Kidney (tissue), 14 donors: Measurements from ENCODE around the gene CDK5RAP3. TPM values are rescaled to one million over a fixed set of nuclear protein-coding genes. Genes with fewer than 3 reads are reported as not detected.

Experiments
- DNase-seq, 5 donors: peaks; one replicate each; pipeline ENCODE4 v3.0.0-alpha.2; 2013 to 2020
- FAIRE-seq: peaks from 2 replicates; lab custom pipeline; 2012; peaks lifted over from hg19 to GRCh38; lab: Jason Lieb, UNC
- H3K27ac ChIP-seq, 2 donors: one replicate each; pipeline ENCODE4 v1.7.0; 2013; ENCODE audit warnings: low read depth in 2 of 2, low read length in 2 of 2, inconsistent platforms in 1 of 2
- H3K27me3 ChIP-seq: one replicate; pipeline ENCODE4 v1.7.1; 2013; ENCODE audit warnings: low read length, inconsistent platforms; ENCODE audit not compliant: control insufficient read depth, insufficient read depth
- H3K36me3 ChIP-seq, 3 donors: one replicate each; pipeline versions ENCODE4 v1.7.0 to v1.7.1; 2013; ENCODE audit warnings: low read length in 3 of 3, control low read depth in 1 of 3, inconsistent platforms in 1 of 3; ENCODE audit not compliant: insufficient read depth in 3 of 3, control insufficient read depth in 2 of 3
- H3K4me1 ChIP-seq, 3 donors: one replicate each; pipeline versions ENCODE4 v1.7.0 to v1.7.1; 2013; ENCODE audit warnings: low read length in 3 of 3, inconsistent platforms in 1 of 3, low read depth in 1 of 3; ENCODE audit not compliant: control insufficient read depth in 2 of 3, insufficient read depth in 2 of 3
- H3K4me3 ChIP-seq, 3 donors: one replicate each; pipeline versions ENCODE4 v1.7.0 to v1.8.1; 2013; ENCODE audit warnings: low read length in 3 of 3, control low read depth in 1 of 3, inconsistent platforms in 1 of 3
- H3K9ac ChIP-seq, 3 donors: one replicate each; pipeline versions ENCODE4 v1.7.0 to v1.7.1; 2013; ENCODE audit warnings: low read length in 3 of 3, control low read depth in 1 of 3, inconsistent platforms in 1 of 3
- H3K9me3 ChIP-seq, 3 donors: one replicate each; pipeline versions ENCODE4 v1.7.0 to v1.7.1; 2013; ENCODE audit warnings: low read length in 3 of 3, control low read depth in 1 of 3, inconsistent platforms in 1 of 3; ENCODE audit not compliant: control insufficient read depth in 2 of 3, insufficient read depth in 1 of 3
- intact Hi-C: fragments of 100-400 bp; cut with DNase I; formaldehyde crosslinking; loops from one replicate; pipeline ENCODE4 v1.11.1; 2022
- polyA plus RNA-seq: library from polyadenylated mRNA; stranded (reverse); fragments of 350-450 nt; fragmentation: Illumina TruSeq; extraction: RNeasy Lipid Tissue Mini Kit (QIAGEN cat#74804); gene quantifications from one replicate; pipeline ENCODE4 v1.2.3, GENCODE V29; 2014; ENCODE audit warnings: low read depth, low replicate concordance; ENCODE audit not compliant: insufficient read depth
- total RNA-seq: library from RNA; stranded (reverse); fragmentation: NEBNext Ultra II Directional; extraction: Animal tissue kit (Norgen Biotek cat#: 25700); gene quantifications from one replicate; pipeline ENCODE4 v1.2.1, GENCODE V29; 2021
- TF ChIP-seq, protein P1 (sequence below): IDR thresholded peaks from 3 replicates; pipeline ENCODE4 v1.5.1; 2012; ENCODE audit warnings: mild to moderate bottlenecking, moderate library complexity, borderline replicate concordance; ENCODE audit not compliant: insufficient read depth; ENCODE audit errors: extremely low read depth
- donor health status: control.
- donor health status: control.
- donor health status: control.
- donor health status: control.
- donor health status: control.
- donor health status: DM: yes; HTN: yes; CAD: no.
- donor health status: Normal renal cell carcinoma (clear cell type).

The CDK5RAP3 gene
- total and polyA plus RNA-seq, 2 donors from 2014 or later: 140 to 208 TPM

DNA sequence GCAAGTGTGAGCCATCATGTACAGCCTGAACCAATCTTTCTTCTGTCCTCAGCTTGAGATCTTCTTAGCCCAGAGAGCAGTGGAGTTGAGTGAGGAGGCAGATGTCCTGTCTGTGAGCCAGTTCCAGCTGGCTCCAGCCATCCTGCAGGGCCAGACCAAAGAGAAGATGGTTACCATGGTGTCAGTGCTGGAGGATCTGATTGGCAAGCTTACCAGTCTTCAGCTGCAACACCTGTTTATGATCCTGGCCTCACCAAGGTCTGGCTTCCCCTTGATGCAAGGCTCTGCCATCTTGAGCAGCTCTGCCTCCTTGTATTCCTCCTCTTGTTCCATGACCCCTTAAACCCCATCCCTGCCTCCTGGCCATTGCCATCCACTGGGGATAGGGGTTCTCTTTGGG lies 9.6 kb downstream of the CDK5RAP3 start:
- H3K27me3 ChIP-seq: no peaks in the 10 kb centered on the region
- no peak overlapping the region for H3K9ac ChIP-seq
- no peak overlapping the region for H3K27ac ChIP-seq
- FAIRE-seq (no peak), DNase-seq (no peak)
- H3K4me3 ChIP-seq: no peak overlapping the region
- H3K36me3 ChIP-seq: peaks cover 9 to 42% (median 32%) of the 10 kb centered on the region in 3 donors
- intact Hi-C loops: no loop called here
- TF ChIP-seq, protein P1, sequence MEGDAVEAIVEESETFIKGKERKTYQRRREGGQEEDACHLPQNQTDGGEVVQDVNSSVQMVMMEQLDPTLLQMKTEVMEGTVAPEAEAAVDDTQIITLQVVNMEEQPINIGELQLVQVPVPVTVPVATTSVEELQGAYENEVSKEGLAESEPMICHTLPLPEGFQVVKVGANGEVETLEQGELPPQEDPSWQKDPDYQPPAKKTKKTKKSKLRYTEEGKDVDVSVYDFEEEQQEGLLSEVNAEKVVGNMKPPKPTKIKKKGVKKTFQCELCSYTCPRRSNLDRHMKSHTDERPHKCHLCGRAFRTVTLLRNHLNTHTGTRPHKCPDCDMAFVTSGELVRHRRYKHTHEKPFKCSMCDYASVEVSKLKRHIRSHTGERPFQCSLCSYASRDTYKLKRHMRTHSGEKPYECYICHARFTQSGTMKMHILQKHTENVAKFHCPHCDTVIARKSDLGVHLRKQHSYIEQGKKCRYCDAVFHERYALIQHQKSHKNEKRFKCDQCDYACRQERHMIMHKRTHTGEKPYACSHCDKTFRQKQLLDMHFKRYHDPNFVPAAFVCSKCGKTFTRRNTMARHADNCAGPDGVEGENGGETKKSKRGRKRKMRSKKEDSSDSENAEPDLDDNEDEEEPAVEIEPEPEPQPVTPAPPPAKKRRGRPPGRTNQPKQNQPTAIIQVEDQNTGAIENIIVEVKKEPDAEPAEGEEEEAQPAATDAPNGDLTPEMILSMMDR: no peak
- no peaks in the 10 kb centered on the region for H3K4me1 ChIP-seq
- H3K9me3 ChIP-seq: no peaks in the 10 kb centered on the region

- H3K9ac ChIP-seq: no peak overlapping the region
- TF ChIP-seq, protein P1: no peak
- no peak overlapping the region for H3K4me3 ChIP-seq
- intact Hi-C loops: no loop called here
- no peaks in the 10 kb centered on the region for H3K27me3 ChIP-seq
- FAIRE-seq: no peak
- no peak overlapping the region for H3K27ac ChIP-seq
- no peaks in the 10 kb centered on the region for H3K4me1 ChIP-seq
- no peaks in the 10 kb centered on the region for H3K9me3 ChIP-seq
- DNase-seq: no peak
- peaks cover 9 to 37% (median 29%) of the 10 kb centered on the region in 3 donors for H3K36me3 ChIP-seq
Observed at GRCh38 chr17:47981462-47981861, 10.5 kb downstream of the CDK5RAP3 start.

GRCh38 chr17:47982091-47982617 lies 11.2 kb downstream of the CDK5RAP3 start:
- no peaks in the 10 kb centered on the region for H3K27me3 ChIP-seq
- peaks cover 8 to 37% (median 29%) of the 10 kb centered on the region in 3 donors for H3K36me3 ChIP-seq
- H3K4me1 ChIP-seq: peaks cover 0 to 3% (median 0%) of the 10 kb centered on the region in 3 donors
- TF ChIP-seq, protein P1: no peak
- H3K27ac ChIP-seq: no peak overlapping the region
- H3K9me3 ChIP-seq: no peaks in the 10 kb centered on the region
- intact Hi-C loops: no loop called here
- DNase-seq (no peak), FAIRE-seq (no peak)
- H3K4me3 ChIP-seq: no peak overlapping the region
- H3K9ac ChIP-seq: no peak overlapping the region
